ENCODE results near the gene LNP1.
A peak's percentile ranks its signal among the peaks of the same experiment; 100 is the strongest.
"Not testable (repeated sequence)": the region's sequence is repeated elsewhere in the genome, so short reads cannot be mapped to it uniquely, and the experiment has no call there.

LNP1 gene

DNA sequence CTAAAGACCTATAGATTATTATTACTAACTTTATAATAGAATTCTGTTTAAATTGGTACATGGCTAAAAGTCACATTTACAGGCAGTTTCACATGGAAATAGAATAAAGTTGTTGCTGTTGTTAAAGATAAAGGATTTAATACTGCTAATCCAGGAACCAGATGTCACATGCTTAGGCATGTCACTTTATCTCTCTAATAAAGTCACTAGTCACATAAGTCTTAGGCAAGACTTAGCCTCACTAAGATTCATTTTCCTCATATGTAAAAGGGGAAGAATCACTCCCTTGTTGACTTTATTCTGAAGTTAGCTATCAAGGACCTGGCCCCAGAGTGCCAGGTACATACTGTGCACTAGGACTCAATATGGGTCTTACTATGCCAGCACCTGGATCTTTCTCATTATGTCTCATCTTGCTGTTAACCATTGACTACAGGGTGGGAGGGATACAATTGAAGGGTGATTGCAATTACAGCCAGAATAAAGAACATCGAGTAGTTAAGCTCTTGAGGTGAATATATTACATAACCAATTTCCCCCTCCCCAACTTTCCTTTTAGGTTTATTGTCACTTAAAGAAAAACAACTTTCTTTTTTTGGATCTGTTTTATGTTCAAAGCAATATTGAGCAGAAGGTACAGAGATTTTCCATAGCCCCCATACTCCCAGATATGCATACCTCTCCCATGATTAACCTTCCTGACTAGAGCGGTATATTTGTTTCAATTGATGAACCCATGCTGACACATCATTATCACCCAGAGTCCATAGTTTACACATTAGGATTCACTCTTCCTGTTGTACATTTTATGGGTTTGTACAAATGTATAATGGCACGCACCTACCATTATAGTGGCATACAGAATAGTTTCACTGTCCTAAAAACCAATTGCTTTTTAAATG lies 36.6 kb downstream of the LNP1 start:
- DNase-seq: no peak

DNA sequence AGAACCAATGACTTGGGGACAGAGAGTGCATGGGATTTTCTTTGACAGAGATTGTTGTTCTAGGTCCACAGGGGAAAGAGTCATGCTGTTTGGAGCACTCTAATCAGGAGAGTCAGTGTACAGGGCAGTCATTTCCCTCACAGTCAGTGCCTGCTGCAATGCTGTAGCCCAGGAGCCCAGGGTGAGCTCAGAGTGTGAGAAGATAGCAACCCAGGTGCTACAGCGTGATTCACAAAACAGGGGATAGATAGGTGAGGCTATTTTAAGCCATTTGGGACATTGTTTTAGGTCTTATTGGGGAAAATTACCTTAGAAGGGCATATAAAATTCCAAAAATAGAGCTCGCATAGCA lies 37.3 kb downstream of the LNP1 start:
- no peak for DNase-seq

DNA sequence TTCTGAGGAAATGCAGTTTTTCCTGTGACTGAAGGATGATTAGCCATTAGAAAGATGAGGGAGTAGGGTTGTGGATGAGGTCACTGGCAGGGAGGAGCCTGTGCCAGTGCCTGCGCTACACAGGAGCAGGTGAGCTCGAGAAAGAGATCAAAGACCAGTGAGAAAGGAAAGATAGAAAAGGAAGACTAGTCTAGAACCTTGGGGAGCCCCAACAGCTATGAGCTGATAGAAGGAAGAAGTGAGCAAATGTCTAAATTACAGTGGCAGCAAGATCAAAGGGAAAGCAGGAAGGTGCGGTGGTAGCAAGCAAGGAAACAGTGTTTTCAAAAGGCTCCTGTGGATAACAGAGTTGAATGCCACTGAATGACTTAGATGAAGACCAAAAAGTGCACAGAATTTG lies 39.6 kb downstream of the LNP1 start:
- no peak for DNase-seq

DNA sequence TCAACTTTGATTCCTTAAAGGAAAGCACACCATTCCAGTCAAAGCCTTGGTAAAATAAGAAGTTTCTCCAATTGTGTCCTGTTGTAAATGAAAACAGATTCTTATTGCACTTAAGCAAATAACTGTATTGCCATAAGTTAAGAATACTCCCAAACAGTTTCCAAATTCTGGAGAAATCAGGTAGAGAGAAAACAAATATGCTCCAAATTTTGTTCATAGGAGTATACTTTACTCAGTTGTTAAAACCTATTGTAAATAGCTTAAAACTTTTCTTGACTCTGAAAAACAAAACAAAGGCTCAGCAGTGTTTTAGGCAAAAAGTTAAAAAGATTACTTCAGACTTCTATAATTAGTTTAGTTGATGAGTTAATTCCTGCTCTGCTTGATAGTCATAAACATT lies 42.4 kb downstream of the LNP1 start:
- DNase-seq: no peak

DNA sequence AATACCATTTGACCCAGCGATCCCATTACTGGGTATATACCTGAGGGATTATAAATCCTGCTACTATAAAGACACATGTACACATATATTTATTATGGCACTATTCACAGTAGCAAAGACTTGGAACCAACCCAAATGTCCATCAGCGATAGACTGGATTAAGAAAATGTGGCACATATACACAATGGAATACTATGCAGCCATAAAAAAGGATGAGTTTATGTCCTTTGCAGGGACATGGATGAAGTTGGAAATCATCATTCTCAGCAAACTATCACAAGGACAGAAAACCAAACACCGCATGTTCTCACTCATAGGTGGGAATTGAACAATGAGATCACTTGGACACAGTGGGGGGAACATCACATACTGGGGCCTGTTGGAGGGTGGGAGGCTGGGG lies 45.7 kb downstream of the LNP1 start:
- not testable (repeated sequence) for DNase-seq

DNA sequence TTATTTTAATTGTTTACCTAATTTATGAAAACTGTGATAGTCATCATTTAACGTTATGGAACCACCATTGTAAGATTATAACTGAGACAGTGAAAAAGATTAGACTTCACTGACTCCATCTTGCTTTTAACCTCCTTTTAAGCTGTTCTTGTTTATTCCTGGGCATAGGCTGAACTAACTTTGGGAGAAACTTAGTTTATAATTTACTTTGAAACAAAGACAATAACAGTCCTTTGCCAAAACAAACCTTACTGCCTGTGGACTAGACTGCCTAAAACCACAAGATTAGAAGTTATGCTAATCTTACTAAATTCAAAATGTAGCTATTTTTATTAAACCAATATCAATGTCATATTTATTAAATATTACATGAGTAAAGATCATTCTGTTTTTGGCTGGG lies 46.7 kb downstream of the LNP1 start:
- no peak for DNase-seq

DNA sequence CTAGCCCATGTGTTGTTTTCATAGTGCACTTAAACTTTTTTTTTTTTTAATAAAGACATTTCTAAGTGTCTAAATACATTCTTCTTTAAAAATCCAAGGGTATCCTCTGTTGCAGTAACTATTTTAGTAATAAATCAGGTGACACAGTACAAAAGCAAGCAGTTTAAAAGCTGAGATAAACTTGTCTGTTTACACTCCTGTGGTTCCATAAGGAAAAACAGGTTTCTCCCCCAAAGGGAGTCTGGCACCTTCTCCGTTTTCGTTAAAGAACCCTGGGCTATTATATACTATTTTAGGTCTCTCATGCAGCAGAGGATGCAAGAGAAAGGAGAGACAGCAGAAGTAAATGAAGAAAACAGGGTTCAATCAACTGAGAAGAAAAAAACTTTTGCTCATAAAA lies 47.9 kb downstream of the LNP1 start:
- DNase-seq: no peak

DNA sequence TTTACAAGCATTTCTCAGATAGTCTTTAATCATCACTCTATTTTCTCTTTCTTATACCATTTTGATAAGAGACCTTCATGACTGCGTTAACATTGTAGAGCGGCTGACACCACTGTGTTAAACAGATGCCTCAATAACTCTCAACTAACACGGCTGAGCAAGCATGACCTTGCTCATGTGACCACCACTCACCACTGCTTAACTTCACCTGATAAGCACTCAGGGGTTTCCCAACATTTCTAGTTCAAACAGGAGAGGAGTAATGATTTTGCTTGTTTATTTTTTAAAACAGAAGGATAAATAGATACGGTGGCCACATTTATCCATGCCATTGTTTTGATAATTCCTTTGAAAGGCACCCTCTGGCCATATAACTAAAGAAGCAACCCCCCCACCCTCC lies 53.3 kb downstream of the LNP1 start:
- DNase-seq: no peak

DNA sequence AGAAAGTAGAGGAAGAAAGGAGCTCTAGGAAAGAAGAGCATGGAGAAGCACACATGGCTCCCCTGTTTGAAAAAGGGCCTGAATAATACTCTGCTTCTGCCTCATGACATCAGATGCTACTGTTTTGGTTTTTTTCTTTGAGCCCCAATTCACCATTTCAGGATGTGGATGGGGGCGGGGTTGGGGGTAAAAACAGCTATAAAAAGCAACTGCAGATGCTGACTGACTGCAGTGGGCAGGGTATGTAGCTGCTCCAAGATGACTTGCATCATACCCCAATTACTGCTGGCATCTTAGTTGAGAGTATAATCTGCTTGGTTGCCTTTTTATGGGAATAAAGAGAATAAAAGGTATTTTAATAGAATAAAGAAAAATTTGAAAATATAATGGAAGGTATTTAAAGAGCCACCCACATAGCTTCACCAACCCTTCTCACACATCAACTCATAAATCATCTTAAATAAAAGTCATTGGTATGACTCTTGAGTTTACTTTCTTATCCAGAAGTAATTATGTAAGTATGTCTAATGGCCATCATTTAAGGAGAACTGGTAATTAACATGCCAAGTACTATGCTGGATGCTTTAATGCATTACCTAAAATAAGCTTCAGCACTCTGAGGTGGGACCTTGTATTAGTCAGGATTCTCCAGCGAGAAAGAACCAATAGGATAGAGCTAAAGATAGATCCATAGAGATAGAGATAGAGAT lies 54.7 kb downstream of the LNP1 start:
- DNase-seq: peak; percentile 38

DNA sequence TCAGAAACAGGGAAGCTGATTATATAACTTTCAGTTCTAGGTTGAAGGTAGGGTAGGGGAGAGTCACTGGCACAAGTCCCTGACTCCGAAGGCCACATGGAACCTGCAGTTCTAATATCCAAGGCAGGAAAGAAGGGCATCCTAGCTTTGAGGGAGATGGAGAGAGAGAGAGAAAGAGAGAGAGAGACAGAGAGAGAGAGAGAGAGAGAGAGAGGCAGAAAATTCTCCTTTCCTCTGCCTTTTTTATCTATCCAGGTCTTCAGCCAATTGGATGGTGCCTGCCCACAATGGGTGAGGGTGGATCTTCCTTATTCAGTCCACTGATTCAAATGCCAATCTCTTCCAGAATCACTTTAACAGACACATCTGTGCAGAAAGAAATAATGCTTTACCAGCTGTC lies 55.4 kb downstream of the LNP1 start:
- no peak for DNase-seq

DNA sequence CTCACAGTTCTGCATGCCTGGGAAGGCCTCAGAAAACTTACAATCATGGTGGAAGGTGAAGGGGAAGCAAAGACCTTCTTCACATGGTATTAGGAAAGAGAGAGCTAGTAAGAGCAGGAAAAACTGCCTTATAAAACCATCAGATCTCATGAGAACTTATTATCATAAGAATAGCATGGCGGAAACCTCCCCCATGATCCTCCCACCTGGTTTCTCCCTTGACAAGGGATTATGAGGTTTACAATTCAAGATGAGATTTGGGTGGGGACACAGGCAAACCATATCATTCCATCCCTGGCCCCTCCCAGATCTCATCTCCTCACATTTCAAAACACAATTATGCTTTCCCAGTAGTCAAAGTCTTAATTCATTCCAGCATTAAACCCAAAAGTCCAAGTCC lies 56.5 kb downstream of the LNP1 start:
- DNase-seq: no peak

DNA sequence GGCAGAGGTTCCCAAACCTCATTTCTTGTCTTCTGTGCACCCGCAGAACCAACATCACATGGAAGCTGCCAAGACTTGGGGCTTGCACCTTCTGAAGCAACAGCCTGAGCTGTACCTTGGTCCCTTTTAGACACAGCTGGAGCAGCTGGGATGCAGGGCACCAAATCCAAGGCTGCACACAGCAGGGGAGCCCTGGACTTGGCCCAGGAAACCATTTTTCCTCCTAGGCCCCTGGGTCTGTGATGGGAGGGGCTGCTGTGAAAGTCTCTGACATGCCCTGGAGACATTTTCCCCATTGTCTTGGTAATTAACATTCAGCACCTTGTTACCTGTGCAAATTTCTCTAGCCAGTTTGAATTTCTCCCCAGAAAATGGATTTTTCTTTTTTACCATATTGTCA lies 57.5 kb downstream of the LNP1 start:
- DNase-seq: no peak

DNA sequence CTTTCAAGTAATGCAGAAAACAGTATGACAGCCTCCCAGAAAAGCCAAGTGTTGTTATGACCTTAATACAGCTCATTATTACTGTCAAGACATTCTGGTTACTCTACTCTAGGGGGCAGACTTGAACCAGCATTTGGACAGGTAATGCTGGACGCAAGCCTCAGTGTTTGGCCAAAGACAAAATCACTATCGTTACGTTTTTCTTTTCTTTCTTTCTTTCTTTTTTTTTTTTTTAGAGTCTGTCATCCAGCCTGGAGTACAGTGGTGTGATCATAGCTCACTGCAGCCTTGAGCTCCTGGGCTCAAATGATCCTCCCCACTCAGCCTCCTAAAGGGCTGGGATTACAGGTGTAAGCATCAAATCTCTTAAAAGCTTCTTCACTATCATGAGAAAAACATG lies 61.7 kb downstream of the LNP1 start:
- DNase-seq: peak; percentile 49

DNA sequence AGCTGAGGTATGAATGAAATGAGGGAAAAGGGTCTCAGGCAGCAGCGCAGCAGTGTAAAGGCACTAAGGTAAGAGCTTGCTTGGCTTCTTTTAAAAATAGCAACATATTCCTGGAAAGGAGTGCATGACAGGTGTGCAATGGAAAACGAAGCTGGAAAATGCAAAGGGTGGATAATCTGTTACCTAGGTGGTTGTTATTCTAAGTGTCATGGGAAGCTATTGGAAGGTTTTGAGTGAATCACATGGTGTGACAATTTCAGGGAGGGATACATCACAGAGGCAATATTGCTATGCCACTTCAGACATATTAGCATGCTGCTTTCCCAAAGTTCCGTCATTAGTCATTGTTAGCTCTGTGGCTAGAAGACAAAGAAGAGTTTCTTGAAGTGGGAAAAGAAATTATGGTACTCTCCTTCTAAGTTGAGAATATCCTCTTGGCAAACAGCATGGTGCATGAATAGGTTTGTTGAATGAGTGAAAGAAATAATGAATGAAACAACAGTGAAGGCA lies 62.4 kb downstream of the LNP1 start:
- DNase-seq: no peak

DNA sequence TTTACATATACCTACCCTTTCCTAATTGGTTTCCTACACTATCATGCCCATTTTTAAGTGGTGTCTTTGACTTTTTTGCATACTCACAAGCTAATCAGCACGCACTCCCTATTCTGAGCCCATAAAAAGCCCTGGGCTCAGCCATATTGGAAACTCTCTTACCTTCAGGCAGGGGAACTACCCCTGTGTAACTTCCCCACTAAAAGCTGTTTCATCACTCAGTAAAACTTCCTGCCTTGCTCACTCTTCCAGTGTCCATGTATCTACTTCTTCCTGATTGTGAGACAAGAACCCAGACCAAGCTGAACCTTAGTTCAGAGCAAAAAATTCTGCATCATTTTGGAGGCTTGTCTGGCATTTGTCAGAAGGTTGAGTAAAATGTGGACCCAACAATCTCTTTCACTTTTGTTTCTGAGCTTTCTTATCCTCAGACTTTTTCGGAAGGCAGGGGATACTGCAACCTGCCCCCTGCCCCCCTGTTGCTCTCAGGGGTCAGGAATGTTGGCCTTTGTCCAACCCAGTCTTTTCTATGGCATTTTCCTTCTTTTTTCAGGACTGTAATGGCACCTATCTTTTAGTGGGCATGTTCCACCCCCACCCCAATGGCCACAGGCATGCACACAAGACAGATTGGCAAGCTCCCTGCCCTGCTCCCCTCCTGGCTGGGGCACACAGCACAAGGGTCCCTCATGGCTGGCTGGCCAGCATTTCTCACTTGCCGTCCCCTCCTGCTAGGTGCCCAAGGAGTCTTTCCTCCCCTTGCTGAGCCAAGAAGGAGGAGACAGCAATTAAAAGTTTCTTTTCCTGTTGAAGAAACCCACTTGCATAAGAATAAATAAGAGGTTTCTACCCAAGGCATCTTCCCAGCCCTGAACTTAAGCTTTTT lies 64.8 kb downstream of the LNP1 start:
- DNase-seq: peak; percentile 25

DNA sequence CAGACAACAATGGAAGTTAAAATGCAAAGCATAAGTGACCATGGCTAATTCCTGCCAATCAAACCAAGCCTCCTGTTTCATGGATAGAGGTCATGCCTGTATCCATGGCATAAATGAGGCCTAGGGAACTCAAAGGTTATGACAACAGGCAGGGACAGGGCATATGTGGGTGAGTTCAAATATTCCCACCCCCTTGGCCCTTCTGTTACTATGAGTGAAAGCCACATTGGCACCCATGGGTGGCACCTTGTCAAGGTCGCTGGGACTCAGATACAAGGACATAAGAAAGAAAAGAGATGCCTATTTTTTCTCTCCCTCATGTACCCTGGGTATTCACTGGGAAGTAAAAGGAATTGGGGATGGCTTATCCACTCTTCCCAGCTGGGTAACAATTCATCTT lies 65.8 kb downstream of the LNP1 start:
- DNase-seq: no peak

DNA sequence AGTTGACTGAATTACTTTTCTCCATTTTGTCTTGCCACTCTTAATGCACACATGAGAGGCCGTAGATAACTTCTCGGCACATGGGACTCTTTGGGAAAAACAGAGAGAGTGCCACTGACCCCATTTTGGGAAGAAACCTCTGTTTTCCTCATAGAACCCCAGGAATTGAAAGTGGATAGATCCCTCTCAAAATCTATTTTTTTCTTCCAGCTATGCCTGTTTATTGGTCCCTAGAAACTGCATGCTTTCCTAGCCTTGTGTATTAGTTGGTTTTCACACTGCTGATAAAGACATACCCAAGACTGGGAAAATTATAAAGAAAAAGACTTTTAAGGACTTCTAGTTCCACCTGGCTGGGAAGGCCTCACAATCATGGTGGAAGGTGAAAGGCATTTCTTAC lies 67.3 kb downstream of the LNP1 start:
- DNase-seq: no peak

DNA sequence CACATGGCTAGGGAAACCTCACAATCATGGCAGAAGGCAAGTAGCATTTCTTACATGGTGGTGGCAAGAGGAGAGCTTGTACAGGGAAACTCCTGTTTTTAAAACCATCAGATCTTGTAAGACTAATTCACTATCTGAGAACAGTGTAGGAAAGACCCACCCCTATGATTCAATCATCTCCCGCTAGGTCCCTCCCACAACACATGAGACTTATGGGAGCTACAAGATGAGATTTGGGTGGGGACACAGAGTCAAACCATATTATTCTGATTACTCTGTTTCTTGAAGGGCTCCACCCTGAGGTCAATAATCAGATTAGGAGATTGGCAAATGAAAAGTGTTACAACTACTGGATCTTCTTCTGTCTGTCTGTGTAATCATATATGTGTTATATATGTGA lies 69.6 kb downstream of the LNP1 start:
- no peak for DNase-seq

DNA sequence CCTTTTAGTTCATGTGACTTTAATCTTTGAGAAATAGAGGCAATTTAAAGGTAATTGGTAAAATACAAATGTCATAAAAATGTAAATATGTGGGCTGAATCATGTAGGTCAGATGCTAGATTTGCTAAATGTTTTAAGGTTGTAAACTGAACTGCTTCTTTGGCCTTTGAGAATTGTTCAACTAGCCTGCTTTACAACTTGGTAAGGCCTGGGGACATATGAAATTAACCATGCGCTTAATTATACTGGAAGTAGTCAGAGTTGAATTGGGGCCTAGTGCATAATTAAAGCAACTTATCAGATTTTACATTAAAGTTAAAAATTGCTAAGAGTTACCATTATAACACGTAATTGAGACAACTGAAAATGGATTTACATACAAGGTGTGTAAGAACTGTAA lies 70.1 kb downstream of the LNP1 start:
- no peak for DNase-seq

DNA sequence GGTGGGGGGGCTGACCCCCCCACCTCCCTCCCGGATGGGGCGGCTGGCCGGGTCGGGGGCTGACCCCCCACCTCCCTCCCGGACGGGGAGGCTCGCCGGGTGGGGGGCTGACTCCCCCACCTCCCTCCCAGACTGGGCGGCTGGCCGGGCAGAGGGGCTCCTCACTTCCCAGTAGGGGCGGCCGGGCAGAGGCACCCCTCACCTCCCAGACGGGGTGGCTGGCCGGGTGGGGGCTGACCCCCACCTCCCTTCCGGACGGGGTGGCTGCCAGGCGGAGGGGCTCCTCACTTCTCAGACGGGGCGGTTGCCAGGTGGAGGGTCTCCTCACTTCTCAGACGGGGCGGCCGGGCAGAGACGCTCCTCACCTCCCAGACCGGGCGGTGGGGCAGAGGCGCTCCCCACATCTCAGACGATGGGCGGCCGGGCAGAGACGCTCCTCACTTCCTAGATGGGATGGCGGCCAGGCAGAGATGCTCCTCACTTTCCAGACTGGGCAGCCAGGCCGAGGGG lies 76.6 kb downstream of the LNP1 start:
- not testable (repeated sequence) for DNase-seq

DNA sequence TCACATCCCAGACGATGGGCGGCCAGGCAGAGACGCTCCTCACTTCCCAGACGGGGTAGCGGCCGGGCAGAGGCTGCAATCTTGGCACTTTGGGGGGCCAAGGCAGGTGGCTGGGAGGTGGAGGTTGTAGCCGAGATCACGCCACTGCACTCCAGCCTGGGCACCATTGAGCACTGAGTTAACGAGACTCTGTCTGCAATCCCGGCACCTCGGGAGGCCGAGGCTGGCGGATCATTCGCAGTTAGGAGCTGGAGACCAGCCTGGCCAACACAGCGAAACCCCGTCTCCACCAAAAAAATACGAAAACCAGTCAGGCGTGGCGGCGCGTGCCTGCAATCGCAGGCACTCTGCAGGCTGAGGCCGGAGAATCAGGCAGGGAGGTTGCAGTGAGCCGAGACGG lies 77.2 kb downstream of the LNP1 start:
- DNase-seq: not testable (repeated sequence)

DNA sequence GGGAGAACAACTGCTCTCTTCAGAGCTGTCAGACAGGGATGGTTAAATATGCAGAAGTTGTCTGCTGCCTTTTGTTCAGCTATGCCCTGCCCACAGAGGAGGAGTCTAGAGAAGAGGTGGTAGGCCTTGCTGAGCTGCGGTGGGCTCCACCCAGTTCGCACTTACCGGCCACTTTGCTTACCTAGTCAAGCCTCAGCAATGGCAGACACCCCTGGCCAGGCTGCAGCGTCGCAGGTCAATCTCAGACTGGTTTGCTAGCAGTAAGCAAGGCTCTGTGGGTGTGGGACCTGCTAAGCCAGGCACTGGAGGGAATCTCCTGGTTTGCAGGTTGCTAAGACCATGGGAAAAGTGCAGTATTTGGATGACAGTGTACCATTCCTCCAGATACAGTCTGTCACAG lies 78.7 kb downstream of the LNP1 start:
- no peak for DNase-seq

DNA sequence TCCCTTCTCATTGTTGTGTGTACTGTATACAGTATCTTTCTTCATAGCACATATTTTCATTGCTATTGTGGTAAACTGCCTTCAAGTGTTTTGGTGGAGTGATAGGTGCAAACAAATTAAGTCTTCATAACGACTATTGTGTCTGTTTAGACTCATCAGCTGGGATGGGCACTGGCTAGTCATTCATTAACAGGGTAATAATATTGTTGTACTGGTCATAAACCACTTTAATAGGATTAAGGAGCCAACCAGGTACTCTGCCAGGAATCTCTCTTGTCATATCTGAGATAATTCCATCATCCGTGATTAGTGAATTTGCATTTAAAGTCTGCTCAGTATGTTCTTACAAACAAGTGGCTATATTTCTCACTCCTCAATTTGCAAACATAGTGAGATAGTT lies 80.8 kb downstream of the LNP1 start:
- DNase-seq: no peak
